Neuron (in vitro differentiated cells): ENCODE results near the gene EPHA2.

ENCODE experiments used
- H2AFZ ChIP-seq: one replicate; pipeline ENCODE4 v1.6.1; 2013; ENCODE audit warnings: low read depth, mild to moderate bottlenecking, inconsistent platforms, low read length, moderate library complexity
- H3K27me3 ChIP-seq: one replicate; pipeline ENCODE4 v1.6.1; 2013; ENCODE audit warnings: low read length; ENCODE audit not compliant: insufficient read depth
- H3K36me3 ChIP-seq: one replicate; pipeline ENCODE4 v1.6.1; 2013; ENCODE audit warnings: low read length; ENCODE audit not compliant: insufficient read depth
- H3K4me1 ChIP-seq: one replicate; pipeline ENCODE4 v1.6.1; 2013; ENCODE audit warnings: low read length; ENCODE audit not compliant: insufficient read depth
- H3K4me3 ChIP-seq: 2 replicates; pipeline ENCODE4 v1.5.1; 2013; ENCODE audit warnings: mild to moderate bottlenecking, low read length, moderate library complexity
- H3K9me3 ChIP-seq: one replicate; pipeline ENCODE4 v1.6.1; 2013; ENCODE audit warnings: low read length

EPHA2 gene

DNA sequence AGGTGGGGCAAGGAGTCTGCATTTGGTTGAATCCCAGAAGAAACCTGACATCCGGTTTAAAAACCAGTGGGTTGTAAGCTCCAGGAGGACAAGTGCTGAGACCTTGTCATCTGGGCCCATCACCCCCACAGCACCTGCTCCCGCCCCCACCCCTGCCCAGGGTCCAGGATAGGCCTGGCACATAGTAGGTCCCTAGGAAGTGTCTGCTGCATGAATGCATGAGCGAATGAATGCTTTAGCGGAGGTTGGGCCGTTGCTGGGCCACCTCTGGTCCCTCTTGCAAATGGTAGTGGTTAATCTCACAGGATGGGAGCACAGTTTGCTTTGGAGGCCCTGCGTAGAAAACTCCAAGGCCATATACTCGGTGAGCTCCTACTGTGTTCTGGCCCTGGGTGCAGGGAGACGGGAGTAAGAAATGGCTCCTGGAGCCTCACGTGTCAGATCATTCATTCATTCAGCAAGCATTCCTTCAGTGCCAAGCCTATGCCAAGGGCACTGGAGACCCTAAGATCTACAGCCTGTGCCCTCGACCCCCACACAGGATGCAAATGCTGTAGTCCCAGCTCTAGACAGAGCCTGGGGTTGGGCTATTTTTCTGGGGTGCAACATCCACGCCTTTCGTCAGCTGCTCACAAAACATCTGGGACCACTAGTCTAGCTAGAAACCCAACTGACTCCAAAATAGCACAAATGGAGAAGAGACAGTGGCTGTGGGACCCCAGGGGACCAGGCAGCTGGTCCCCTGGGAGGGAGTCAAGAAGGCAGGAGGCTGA lies 28.9 kb downstream of the EPHA2 start:
- no peaks in the 10 kb centered on the region for H3K9me3 ChIP-seq
- no peaks in the 10 kb centered on the region for H3K27me3 ChIP-seq
- peaks cover 55% of the 10 kb centered on the region for H3K36me3 ChIP-seq
- no peaks in the 10 kb centered on the region for H3K4me1 ChIP-seq
- no peak overlapping the region for H2AFZ ChIP-seq
- no peak overlapping the region for H3K4me3 ChIP-seq

DNA sequence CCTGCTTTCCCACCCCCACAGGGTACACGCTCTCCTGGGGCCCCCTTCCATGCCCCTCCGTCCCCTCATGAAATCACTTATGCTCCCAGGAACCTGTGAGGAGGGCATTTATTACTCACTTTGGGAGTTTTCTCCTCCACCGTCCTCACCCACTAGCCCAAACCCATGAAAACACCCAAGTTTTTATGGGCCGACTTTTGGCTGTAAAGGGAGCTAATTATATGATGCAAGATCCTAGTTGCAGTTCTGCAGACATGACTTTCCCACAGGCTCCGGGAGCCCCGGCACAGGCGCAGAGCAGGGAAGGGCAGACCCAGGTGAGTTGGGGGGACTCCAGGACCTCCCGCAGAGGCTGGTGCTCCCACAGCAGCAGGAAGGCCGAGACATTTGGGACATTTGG lies 29.7 kb downstream of the EPHA2 start:
- no peaks in the 10 kb centered on the region for H3K4me1 ChIP-seq
- no peak overlapping the region for H3K4me3 ChIP-seq
- H3K36me3 ChIP-seq: peaks cover 50% of the 10 kb centered on the region
- H3K27me3 ChIP-seq: no peaks in the 10 kb centered on the region
- H2AFZ ChIP-seq: no peak overlapping the region
- H3K9me3 ChIP-seq: no peaks in the 10 kb centered on the region

DNA sequence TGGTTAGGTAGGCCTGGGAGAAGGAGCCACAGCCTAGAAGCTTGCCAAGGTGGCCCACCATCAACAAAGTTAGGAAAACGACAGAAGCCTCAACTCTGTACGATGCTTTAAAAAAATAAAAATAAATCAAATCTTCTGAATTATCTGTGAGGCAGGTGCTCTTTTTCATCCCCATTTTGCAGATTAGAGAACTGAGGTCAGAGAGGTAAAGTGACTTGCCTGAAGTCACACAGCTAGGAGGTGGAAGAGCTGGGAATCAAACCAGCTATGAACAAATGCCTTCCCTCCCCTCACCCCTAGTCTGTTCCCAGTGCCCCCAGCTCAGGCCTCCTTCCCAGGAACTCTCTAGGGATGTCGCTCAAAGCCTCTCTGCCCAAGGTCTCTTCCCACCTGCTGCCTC lies 30.4 kb downstream of the EPHA2 start:
- Histone ChIP-seq H3K4me1 (no peaks in the 10 kb centered on the region), H3K36me3 (peaks cover 46% of the 10 kb centered on the region), H3K4me3 (no peak overlapping the region)

DNA sequence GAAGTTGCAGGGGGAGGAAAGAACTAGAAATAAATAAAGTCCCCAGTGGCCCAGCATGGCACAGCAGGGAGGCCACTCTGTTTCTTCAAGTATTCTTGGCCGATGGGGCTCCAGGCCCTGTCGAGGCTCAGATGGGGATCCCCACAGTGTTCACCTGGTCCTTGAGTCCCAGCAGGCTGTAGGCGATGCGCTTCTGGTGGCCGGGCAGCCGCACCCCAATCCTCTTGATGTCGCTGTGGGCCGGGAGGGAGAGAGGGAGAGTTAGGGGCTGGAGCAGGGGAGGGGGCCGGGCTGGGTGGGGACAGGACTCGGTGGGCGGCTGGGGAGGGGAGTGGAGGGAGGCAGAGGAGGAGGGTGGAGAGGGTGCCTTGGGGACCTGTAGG lies 30.8 kb downstream of the EPHA2 start:
- H3K27me3 ChIP-seq: no peaks in the 10 kb centered on the region
- no peak overlapping the region for H2AFZ ChIP-seq
- no peaks in the 10 kb centered on the region for H3K9me3 ChIP-seq
- H3K36me3 ChIP-seq: peaks cover 42% of the 10 kb centered on the region
- H3K4me3 ChIP-seq: no peak overlapping the region
- no peaks in the 10 kb centered on the region for H3K4me1 ChIP-seq

More for the DNA sequence above, 30.4 kb downstream of the EPHA2 start:
- H3K9me3 ChIP-seq: no peaks in the 10 kb centered on the region
- no peak overlapping the region for H2AFZ ChIP-seq
- H3K27me3 ChIP-seq: no peaks in the 10 kb centered on the region

DNA sequence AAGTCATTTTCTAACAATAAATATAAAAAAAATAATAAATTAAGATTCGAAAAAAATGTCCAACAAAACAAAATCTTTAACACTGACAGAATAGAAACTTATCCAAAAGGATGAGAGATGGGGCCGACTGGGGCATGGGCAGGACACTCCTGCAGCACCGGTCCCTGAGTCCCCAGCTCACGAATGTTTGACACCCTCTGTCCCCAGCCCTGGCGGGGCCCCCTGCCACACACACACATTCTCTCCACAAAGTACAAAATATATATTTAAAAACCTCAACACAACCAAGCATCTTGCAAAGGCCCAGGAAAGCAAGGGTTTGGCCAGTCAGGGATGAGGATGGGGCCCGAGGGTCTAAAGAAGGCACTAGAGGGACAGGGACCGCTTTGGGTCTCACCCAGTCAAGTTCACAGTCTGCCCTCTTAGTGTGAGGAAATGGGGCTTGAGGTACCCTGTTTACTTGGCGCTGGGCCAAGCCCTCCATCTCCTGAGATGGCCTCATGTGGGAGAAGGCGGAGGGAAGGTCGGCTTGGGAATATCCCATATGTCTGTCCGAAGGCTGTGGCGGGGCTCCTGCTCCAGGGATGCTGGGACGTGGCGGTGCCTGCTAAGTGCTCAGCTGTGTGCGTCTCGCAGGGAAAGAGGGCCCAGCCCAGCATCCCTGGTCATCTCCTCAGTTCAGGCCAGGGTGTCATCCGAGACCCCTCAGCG lies 31.3 kb downstream of the EPHA2 start:
- Histone ChIP-seq H3K36me3 (peaks cover 37% of the 10 kb centered on the region), H3K27me3 (no peaks in the 10 kb centered on the region), H3K9me3 (no peaks in the 10 kb centered on the region), H3K4me1 (no peaks in the 10 kb centered on the region), H2AFZ (no peak overlapping the region), H3K4me3 (no peak overlapping the region)

DNA sequence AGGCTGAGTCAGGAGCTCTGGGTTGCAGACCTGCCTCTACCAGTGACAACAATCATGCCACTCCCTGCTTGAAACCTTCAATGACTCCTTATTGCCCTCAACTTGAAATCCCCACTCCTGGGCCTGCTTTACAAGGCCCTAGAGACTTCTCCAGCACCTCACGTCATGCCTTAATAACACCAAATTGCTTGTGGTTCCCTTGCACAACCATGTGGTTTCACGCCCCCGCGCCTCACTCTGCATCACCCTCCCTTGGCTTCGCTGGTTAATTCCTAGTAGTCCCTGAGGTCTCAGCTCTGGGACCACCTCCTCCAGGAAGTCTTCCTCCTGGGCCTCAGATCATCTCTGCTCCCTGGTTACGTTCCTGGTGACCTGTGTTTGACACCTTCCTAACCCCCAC lies 33.0 kb downstream of the EPHA2 start:
- no peak overlapping the region for H3K4me3 ChIP-seq
- no peak overlapping the region for H2AFZ ChIP-seq
- no peaks in the 10 kb centered on the region for H3K9me3 ChIP-seq
- no peaks in the 10 kb centered on the region for H3K27me3 ChIP-seq
- peaks cover 9% of the 10 kb centered on the region for H3K4me1 ChIP-seq
- peaks cover 21% of the 10 kb centered on the region for H3K36me3 ChIP-seq

DNA sequence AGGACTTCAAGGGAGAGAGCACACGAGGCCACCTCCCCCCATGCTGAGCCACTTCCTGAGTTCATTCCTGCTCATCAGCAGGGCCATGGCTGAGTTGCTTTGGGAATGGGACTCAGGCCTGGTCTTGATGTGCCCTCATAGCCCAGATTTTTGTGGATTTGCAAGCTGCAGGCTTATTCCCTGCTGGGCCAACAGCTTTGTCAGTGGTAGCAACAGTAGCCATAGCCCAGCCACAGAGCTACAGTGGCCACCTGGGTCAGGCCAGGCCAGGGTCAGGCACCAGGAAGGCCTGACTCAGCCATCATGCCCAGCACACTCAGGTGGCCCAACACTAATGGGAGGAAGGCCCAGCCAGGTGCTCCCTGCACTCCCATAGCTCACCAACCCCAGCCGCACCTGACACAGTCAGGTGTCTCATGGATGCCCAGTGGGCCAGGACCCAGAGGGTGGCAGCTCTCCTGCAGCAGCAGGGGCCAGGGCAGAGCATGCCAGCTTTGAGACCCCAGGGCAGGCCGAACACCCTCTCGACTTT lies 33.5 kb downstream of the EPHA2 start:
- Histone ChIP-seq H3K9me3 (no peaks in the 10 kb centered on the region), H3K27me3 (no peaks in the 10 kb centered on the region), H3K4me3 (no peak overlapping the region), H3K36me3 (peaks cover 19% of the 10 kb centered on the region), H3K4me1 (peaks cover 13% of the 10 kb centered on the region), H2AFZ (no peak overlapping the region)

DNA sequence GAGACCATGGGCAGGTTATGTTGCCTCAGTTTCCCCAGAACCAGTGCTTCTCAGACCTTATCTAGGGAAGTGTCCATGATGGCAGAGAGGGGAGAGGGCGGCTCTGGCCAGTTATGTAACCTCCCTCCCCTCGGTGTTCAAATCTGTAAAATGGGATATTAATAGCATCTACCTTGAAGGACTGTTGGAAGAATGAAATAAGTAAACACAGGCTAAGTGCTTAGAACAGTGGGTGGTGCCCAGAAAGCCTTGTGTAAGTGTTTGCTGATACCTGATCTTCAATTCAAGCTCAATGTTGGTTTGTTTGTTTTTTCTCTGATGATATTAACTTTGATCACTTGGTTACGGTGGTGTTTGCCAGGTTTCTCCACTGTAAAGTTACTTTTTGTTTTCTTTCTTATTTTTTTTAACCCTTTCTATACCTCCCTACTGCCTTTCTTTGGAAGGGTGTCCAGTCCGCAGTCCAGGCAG lies 34.9 kb downstream of the EPHA2 start:
- H3K36me3 ChIP-seq: peaks cover 12% of the 10 kb centered on the region
- no peaks in the 10 kb centered on the region for H3K27me3 ChIP-seq
- H3K4me1 ChIP-seq: peaks cover 25% of the 10 kb centered on the region
- H3K4me3 ChIP-seq: no peak overlapping the region
- H2AFZ ChIP-seq: no peak overlapping the region
- H3K9me3 ChIP-seq: no peaks in the 10 kb centered on the region

DNA sequence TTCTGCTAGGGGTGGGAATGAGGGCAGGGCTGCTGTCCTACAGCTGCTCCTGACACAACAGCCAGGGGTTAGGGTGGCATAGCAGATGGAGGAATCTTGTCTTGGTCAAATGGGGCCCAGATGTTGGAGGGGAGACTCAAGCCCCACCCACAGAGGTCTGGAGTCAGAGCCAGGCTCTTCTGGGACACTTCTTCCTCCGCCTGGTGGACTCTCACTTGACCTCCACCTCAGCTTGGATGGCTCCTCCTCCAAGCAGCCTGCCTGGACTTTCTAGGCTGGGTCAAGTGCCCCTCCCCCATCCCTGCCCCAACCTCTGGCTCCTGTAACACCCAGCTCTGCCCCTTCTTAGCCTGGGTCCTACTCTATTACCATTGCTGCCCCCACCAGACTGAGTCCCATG lies 35.5 kb downstream of the EPHA2 start:
- Histone ChIP-seq H3K4me3 (no peak overlapping the region), H3K4me1 (peaks cover 29% of the 10 kb centered on the region), H3K27me3 (no peaks in the 10 kb centered on the region), H3K36me3 (peaks cover 10% of the 10 kb centered on the region), H2AFZ (no peak overlapping the region), H3K9me3 (no peaks in the 10 kb centered on the region)

DNA sequence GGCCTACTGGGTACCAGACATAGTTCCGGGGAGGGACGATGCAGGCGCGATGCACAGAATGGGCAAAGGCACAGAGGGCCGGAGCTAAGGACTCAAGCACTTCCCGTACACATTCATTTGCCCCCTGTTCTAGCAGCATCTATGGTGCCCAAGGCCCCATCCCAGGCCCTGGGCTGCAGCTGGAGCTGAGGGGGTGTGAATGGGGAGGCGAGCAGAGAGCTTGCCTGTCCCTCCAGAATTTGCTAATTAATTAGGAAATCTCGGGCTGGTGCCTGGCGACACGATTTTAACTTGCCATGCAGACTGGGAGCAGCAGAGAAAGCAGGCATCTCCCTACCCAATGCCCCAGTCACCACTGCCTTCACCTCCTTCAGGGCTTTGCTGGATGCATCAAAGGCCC lies 35.9 kb downstream of the EPHA2 start:
- Histone ChIP-seq H2AFZ (no peak overlapping the region), H3K4me3 (no peak overlapping the region), H3K4me1 (peaks cover 34% of the 10 kb centered on the region), H3K36me3 (peaks cover 8% of the 10 kb centered on the region), H3K27me3 (no peaks in the 10 kb centered on the region), H3K9me3 (no peaks in the 10 kb centered on the region)

DNA sequence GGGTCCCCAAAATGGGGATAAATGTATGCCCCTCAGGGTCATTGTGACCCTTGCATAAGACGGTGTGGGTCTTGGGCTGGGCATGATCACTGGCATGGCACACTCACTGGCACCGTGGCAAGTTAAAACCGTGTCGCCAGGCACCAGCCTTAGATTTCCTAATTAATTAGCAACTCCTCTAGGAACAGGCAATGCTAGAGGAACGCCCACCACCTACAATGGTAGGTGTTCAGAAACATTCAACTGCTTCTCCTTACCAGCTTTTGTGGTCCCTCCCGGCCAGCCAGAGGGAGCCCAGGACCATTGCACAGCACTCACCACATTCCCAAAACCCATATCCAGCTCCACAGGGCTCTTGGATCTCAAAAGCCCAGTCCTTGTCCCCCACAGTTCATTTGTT lies 36.4 kb downstream of the EPHA2 start:
- Histone ChIP-seq H3K4me3 (no peak overlapping the region), H3K36me3 (peaks cover 4% of the 10 kb centered on the region), H3K9me3 (no peaks in the 10 kb centered on the region), H3K27me3 (no peaks in the 10 kb centered on the region), H3K4me1 (peaks cover 38% of the 10 kb centered on the region), H2AFZ (no peak overlapping the region)

DNA sequence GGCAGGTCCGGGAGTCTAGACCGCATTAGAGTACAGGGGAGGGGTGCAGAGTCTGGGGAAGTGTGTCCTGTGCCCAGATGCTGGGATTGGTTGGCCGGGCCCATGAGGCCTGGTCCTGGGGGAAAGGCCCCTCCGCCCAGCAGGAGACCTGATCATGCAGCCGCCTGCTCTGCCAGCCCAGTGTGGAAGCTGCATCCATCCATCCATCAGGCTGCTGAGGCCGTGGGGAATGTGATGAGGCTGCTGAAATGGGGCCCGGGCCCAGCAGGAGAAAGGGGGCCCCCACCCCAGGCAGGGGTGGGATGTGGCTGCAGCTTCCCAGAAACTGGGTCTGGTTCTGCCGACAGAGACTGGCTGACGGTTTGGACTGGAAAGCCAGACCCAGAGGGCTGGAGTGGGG lies 37.2 kb downstream of the EPHA2 start:
- Histone ChIP-seq H3K36me3 (peaks cover under 1% of the 10 kb centered on the region), H3K9me3 (no peaks in the 10 kb centered on the region), H3K4me1 (peaks cover 38% of the 10 kb centered on the region), H3K4me3 (no peak overlapping the region), H2AFZ (no peak overlapping the region), H3K27me3 (no peaks in the 10 kb centered on the region)

DNA sequence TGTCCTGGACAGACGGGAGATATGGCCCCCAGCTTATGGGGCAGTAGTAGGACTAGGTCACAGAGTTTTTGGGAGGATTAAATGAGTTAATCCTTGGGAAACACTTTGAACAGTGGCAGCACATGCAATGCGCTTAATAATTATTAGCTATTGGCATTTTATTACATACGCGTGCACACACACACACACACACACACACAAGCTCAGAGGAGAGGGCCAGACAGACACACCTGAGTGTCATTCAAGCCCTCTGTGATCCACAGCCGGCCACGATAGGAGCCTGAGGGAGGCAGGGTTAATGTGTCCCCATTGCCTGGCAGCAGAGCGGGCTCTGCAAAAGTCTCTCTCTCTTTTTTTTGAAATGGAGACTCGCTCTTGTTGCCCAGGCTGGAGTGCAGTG lies 37.9 kb downstream of the EPHA2 start:
- no peak overlapping the region for H3K4me3 ChIP-seq
- H2AFZ ChIP-seq: no peak overlapping the region
- H3K27me3 ChIP-seq: no peaks in the 10 kb centered on the region
- no peaks in the 10 kb centered on the region for H3K36me3 ChIP-seq
- no peaks in the 10 kb centered on the region for H3K9me3 ChIP-seq
- peaks cover 44% of the 10 kb centered on the region for H3K4me1 ChIP-seq
